HepG2 (cell line): ENCODE data around the gene SFRP2. TPM values are rescaled to one million over a fixed set of nuclear protein-coding genes. Genes with fewer than 3 reads are reported as not detected.

Experiments
- ATAC-seq: fragments of 200-7000 bp; cut with Tn5 transposase; 3 replicates; pipeline ENCODE4 v1.9.1; 2020; ENCODE audit warnings: mild to moderate bottlenecking, moderate library complexity
- BruUV-seq: library from RNA; stranded (reverse); fragments of 400-500 nt; replicated peaks from 2 replicates; lab custom pipeline; 2021; lab: Mats Ljungman, UMichigan
- CTCF ChIA-PET: fragments of 300-600 bp; formaldehyde crosslinking; extraction: SDS; loops from one replicate; lab custom pipeline; 2021; ENCODE audit warnings: low total read pairs, inconsistent platforms, low intra/inter-chr PET ratio; lab: Yijun Ruan, JAX
- POLR2A ChIA-PET: fragments of 350-600 bp; sonication (Branson Sonifier 250); formaldehyde crosslinking; loops from one replicate; lab custom pipeline; 2020; ENCODE audit warnings: antibody characterized with exemption, inconsistent platforms; lab: Yijun Ruan, JAX
- DNase-seq: peaks from one replicate; pipeline ENCODE4 v3.0.0-alpha.2; 2015; ENCODE audit warnings: low spot score
- FAIRE-seq: peaks from 3 replicates; lab custom pipeline; 2011; peaks lifted over from hg19 to GRCh38; lab: Jason Lieb, UNC
- H2AFZ ChIP-seq: one replicate; pipeline ENCODE4 v1.6.1; 2011; ENCODE audit warnings: low read length, inconsistent platforms
- H3K27ac ChIP-seq: fragments of 300-600 bp; 3 replicates; pipeline ENCODE4 v1.8.0; 2011; ENCODE audit warnings: mixed run types, mild to moderate bottlenecking, mixed read lengths, low read length, inconsistent platforms; ENCODE audit not compliant: insufficient read depth; ENCODE audit errors: extremely low read length
- H3K27me3 ChIP-seq, 2 experiments: fragments of 200-600 bp in 1 of 2; 2 replicates in 1 of 2; 3 replicates in 1 of 2; pipeline versions ENCODE4 v1.6.0 to v1.8.0; 2011; ENCODE audit warnings: low read length in 2 of 2, mild to moderate bottlenecking in 2 of 2, moderate library complexity in 2 of 2, inconsistent platforms in 1 of 2; ENCODE audit not compliant: insufficient read depth in 2 of 2, control insufficient read depth in 1 of 2
- H3K36me3 ChIP-seq, 2 experiments: fragments of 200-600 bp in 1 of 2; replicated peaks in 1 of 2; 2 replicates in 1 of 2; 3 replicates in 1 of 2; pipeline versions ENCODE4 v1.5.1 to v1.8.0; 2011; ENCODE audit warnings: low read length in 2 of 2, inconsistent platforms in 1 of 2; ENCODE audit not compliant: insufficient read depth in 2 of 2, control insufficient read depth in 1 of 2
- H3K4me1 ChIP-seq: 2 replicates; pipeline ENCODE4 v1.5.1; 2012; ENCODE audit warnings: low read length, inconsistent platforms; ENCODE audit not compliant: insufficient read depth
- H3K4me2 ChIP-seq: 2 replicates; pipeline ENCODE4 v1.6.0; 2011; ENCODE audit warnings: low read depth, low read length, inconsistent platforms
- H3K4me3 ChIP-seq, 3 experiments: fragments of 200-600 bp in 1 of 3; sonication (generic), shearing (Covaris generic) in 1 of 3; replicated peaks in 1 of 3; 2 replicates each; pipeline ENCODE4 v1.5.1; 2011 to 2016; ENCODE audit warnings: low read length in 3 of 3, inconsistent platforms in 2 of 3, low read depth in 2 of 3, mild to moderate bottlenecking in 2 of 3, control low read depth in 1 of 3, mixed read lengths in 1 of 3; ENCODE audit not compliant: insufficient read depth in 1 of 3
- H3K79me2 ChIP-seq: one replicate; pipeline ENCODE4 v1.6.1; 2011; ENCODE audit warnings: low read length, inconsistent platforms; ENCODE audit not compliant: insufficient read depth
- H3K9ac ChIP-seq: 2 replicates; pipeline ENCODE4 v1.6.0; 2011; ENCODE audit warnings: mild to moderate bottlenecking, low read depth, low read length, inconsistent platforms; ENCODE audit not compliant: insufficient read depth
- H3K9me3 ChIP-seq: 2 replicates; pipeline ENCODE4 v1.5.1; 2012; ENCODE audit warnings: mild to moderate bottlenecking, low read length
- H4K20me1 ChIP-seq: 2 replicates; pipeline ENCODE4 v1.6.0; 2011; ENCODE audit warnings: inconsistent platforms, mild to moderate bottlenecking, low read length, moderate library complexity; ENCODE audit not compliant: insufficient read depth
- BCL6 ChIP-seq: IDR thresholded peaks from 2 replicates; pipeline ENCODE4 v1.6.1; 2016; ENCODE audit warnings: missing genetic modification reagents, missing compliant biosample characterization
- CHD4 ChIP-seq: fragments of 200-600 bp; sonication (generic); IDR thresholded peaks from 2 replicates; pipeline ENCODE4 v1.7.0; 2017; ENCODE audit warnings: mild to moderate bottlenecking, low read length, borderline replicate concordance
- FOSL2 ChIP-seq: sonication (generic); formaldehyde crosslinking; IDR thresholded peaks from 2 replicates; pipeline ENCODE4 v1.4.0; 2020; ENCODE audit warnings: missing genetic modification reagents
- FOXO1 ChIP-seq: sonication (generic); formaldehyde crosslinking; IDR thresholded peaks from 2 replicates; pipeline ENCODE4 v1.4.0; 2020; ENCODE audit warnings: missing genetic modification reagents
- HHEX ChIP-seq: IDR thresholded peaks from 2 replicates; pipeline ENCODE4 v1.6.1; 2016; ENCODE audit warnings: control low read depth
- HNRNPL ChIP-seq: fragments of 200-400 bp; formaldehyde crosslinking; IDR thresholded peaks from 2 replicates; pipeline ENCODE4 v1.6.1; 2017; ENCODE audit warnings: mild to moderate bottlenecking, low read depth, low read length
- IRF1 ChIP-seq: sonication (generic); formaldehyde crosslinking; IDR thresholded peaks from 2 replicates; pipeline ENCODE4 v1.4.0; 2020; ENCODE audit warnings: low read depth, mild to moderate bottlenecking, missing genetic modification reagents
- NAIF1 ChIP-seq: sonication (generic); formaldehyde crosslinking; IDR thresholded peaks from 2 replicates; pipeline ENCODE4 v1.5.0; 2020; ENCODE audit warnings: mild to moderate bottlenecking, missing genetic modification reagents, borderline replicate concordance
- NBN ChIP-seq: fragments of 450-650 bp; conservative IDR thresholded peaks from 2 replicates; pipeline ENCODE4 v1.6.1; 2017
- NFIB ChIP-seq: sonication (generic); formaldehyde crosslinking; IDR thresholded peaks from 2 replicates; pipeline ENCODE4 v1.9.0; 2021; ENCODE audit warnings: missing genetic modification reagents, mild to moderate bottlenecking, borderline replicate concordance
- NFYC ChIP-seq: IDR thresholded peaks from 2 replicates; pipeline ENCODE4 v1.6.1; 2016; ENCODE audit warnings: missing genetic modification reagents, missing compliant biosample characterization
- REL ChIP-seq: sonication (generic); formaldehyde crosslinking; conservative IDR thresholded peaks from 2 replicates; pipeline ENCODE4 v1.8.0; 2022; ENCODE audit warnings: mild to moderate bottlenecking, missing genetic modification reagents, moderate library complexity
- RXRA ChIP-seq: sonication (generic); formaldehyde crosslinking; IDR thresholded peaks from 2 replicates; pipeline ENCODE4 v1.5.1; 2020; ENCODE audit warnings: missing genetic modification reagents
- SMAD1 ChIP-seq: sonication (generic); formaldehyde crosslinking; IDR thresholded peaks from 2 replicates; pipeline ENCODE4 v1.4.0; 2020; ENCODE audit warnings: missing genetic modification reagents, low read depth, mild to moderate bottlenecking, borderline replicate concordance
- STAT6 ChIP-seq: sonication (generic); formaldehyde crosslinking; IDR thresholded peaks from 2 replicates; pipeline ENCODE4 v1.4.0; 2020; ENCODE audit warnings: missing genetic modification reagents, mild to moderate bottlenecking, borderline replicate concordance
- TBX3 ChIP-seq: fragments of 450-650 bp; IDR thresholded peaks from 2 replicates; pipeline ENCODE4 v1.6.1; 2017; ENCODE audit warnings: antibody characterized with exemption, mild to moderate bottlenecking, inconsistent platforms, borderline replicate concordance
- ZBTB38 ChIP-seq: sonication (generic); formaldehyde crosslinking; IDR thresholded peaks from 2 replicates; pipeline ENCODE4 v1.5.1; 2020; ENCODE audit warnings: mild to moderate bottlenecking, missing genetic modification reagents
- ZBTB49 ChIP-seq: sonication (generic); formaldehyde crosslinking; IDR thresholded peaks from 2 replicates; pipeline ENCODE4 v1.4.0; 2020; ENCODE audit warnings: missing genetic modification reagents, borderline replicate concordance
- ZBTB7A ChIP-seq: sonication (generic); formaldehyde crosslinking; IDR thresholded peaks from 2 replicates; pipeline ENCODE4 v1.8.0; 2022; ENCODE audit warnings: mild to moderate bottlenecking, missing genetic modification reagents
- ZFY ChIP-seq: sonication (generic); formaldehyde crosslinking; IDR thresholded peaks from 2 replicates; pipeline ENCODE4 v1.4.0; 2020; ENCODE audit warnings: missing genetic modification reagents
- ZNF766 ChIP-seq: sonication (generic); formaldehyde crosslinking; IDR thresholded peaks from 2 replicates; pipeline ENCODE4 v1.5.0; 2020; ENCODE audit warnings: missing genetic modification reagents, borderline replicate concordance
- ZZZ3 ChIP-seq: sonication (generic); formaldehyde crosslinking; IDR thresholded peaks from 2 replicates; pipeline ENCODE4 v1.4.0; 2020; ENCODE audit warnings: missing genetic modification reagents, mild to moderate bottlenecking, borderline replicate concordance
- WGBS: methylation state at CpG from one replicate; pipeline ENCODE4 v1.1.6; 2017; ENCODE audit warnings: low lambda C conversion rate; 5-methylcytosine and 5-hydroxymethylcytosine counted together
- in situ Hi-C: cut with HindIII; loops from 2 replicates; pipeline ENCODE4 v1.10.0; 2017; ENCODE audit warnings: low pct_unique_long_range_greater_than_20kb; ENCODE audit not compliant: extremely low pct_ligation_motif_present
- intact Hi-C: fragments of 100-400 bp; cut with micrococcal nuclease; formaldehyde crosslinking; loops from one replicate; pipeline ENCODE4 v1.10.0; 2022; ENCODE audit not compliant: unreplicated experiment
- polyA plus RNA-seq, 8 experiments: library from polyadenylated mRNA; depleted of rRNA in 3 of 8; stranded (reverse) in 7 of 8; unstranded in 1 of 8; fragments of >200 nt; fragmentation: Illumina TruSeq in 4 of 8; extraction: Trizol in 4 of 8; gene quantifications; 2 replicates each; pipeline versions ENCODE4 v1.2.1 to v1.2.3, GENCODE V29; 2011 to 2016; ENCODE audit warnings: low read depth in 4 of 8, missing spikeins in 1 of 8, mixed read lengths in 1 of 8; ENCODE audit not compliant: insufficient read depth in 1 of 8
- total RNA-seq, 5 experiments: library from RNA; depleted of rRNA; stranded (reverse); fragments of >200 nt; fragmentation: Illumina TruSeq; extraction: Trizol; gene quantifications; 2 replicates each; pipeline ENCODE4 v1.2.3, GENCODE V29; 2016; ENCODE audit warnings: low read depth in 1 of 5

Gene SFRP2
- total and polyA plus RNA-seq, 2 of the 13 experiments (the other 11 are each of a cell fraction or from before 2014, with no cell fraction given): not detected

GRCh38 chr4:153823483-153823882, 34.6 kb upstream of the SFRP2 start (continued):
- no peak for TF ChIP-seq RXRA (CRISPR knock-in tag)
- no peak for TF ChIP-seq NBN
- no peak for TF ChIP-seq IRF1 (CRISPR knock-in tag)
- TF ChIP-seq NFYC (CRISPR knock-in tag): no peak
- no peak for TF ChIP-seq SMAD1 (CRISPR knock-in tag)
- TF ChIP-seq NFIB (CRISPR knock-in tag): no peak
- TF ChIP-seq HHEX (CRISPR knock-in tag): no peak
- TF ChIP-seq REL: no peak
- no peak for TF ChIP-seq STAT6
- TF ChIP-seq, all 625 proteins: peak for 0

- WGBS: 49% methylated on average over 3 of the region's 3 CpGs
- Histone ChIP-seq H2AFZ (no peak overlapping the region), H3K4me3 (no peak overlapping the region), H3K27ac (no peak overlapping the region), H3K36me3 (no peaks in the 10 kb centered on the region), H4K20me1 (no peaks in the 10 kb centered on the region), H3K9ac (no peak overlapping the region), H3K79me2 (no peaks in the 10 kb centered on the region), H3K4me1 (no peaks in the 10 kb centered on the region), H3K4me2 (no peak overlapping the region), H3K27me3 (no peaks in the 10 kb centered on the region), H3K9me3 (no peaks in the 10 kb centered on the region)
- POLR2A ChIA-PET: no interaction called here
- intact Hi-C loops (no loop called here), in situ Hi-C loops (no loop called here)
- DNase-seq: no peak
- ATAC-seq: no peak
- FAIRE-seq: no peak
- CTCF ChIA-PET: no interaction called here
- no TSS peak for BruUV-seq
- TF ChIP-seq TBX3 (no peak), NAIF1 (CRISPR knock-in tag) (no peak), CHD4 (no peak), ZBTB7A (CRISPR knock-in tag) (no peak), ZBTB38 (CRISPR knock-in tag) (no peak), BCL6 (CRISPR knock-in tag) (no peak), ZNF766 (no peak), ZBTB49 (CRISPR knock-in tag) (no peak), HNRNPL (no peak), FOXO1 (no peak), ZFY (CRISPR knock-in tag) (no peak), FOSL2 (CRISPR knock-in tag) (no peak), ZZZ3 (no peak)
Observed at GRCh38 chr4:153822316-153822715, 33.4 kb upstream of the SFRP2 start.
